Endothelial cell (in vitro differentiated cells): Measurements from ENCODE around the gene HSD3B7. TPM values are rescaled to one million over a fixed set of nuclear protein-coding genes. Genes with fewer than 3 reads are reported as not detected.
A peak's percentile ranks its signal among the peaks of the same experiment; 100 is the strongest.

Experiments used
- DNase-seq: peaks from one replicate; pipeline ENCODE4 v3.0.0; 2021; ENCODE audit warnings: low spot score
- H3K27ac Mint-ChIP-seq: one replicate; pipeline ENCODE4 v1.8.0; 2021; ENCODE audit warnings: mixed read lengths, inconsistent platforms; ENCODE audit not compliant: unreplicated experiment
- H3K27me3 Mint-ChIP-seq: one replicate; pipeline ENCODE4 v1.8.0; 2021; ENCODE audit warnings: mild to moderate bottlenecking, moderate library complexity, mixed read lengths, inconsistent platforms; ENCODE audit not compliant: unreplicated experiment
- H3K36me3 Mint-ChIP-seq: one replicate; pipeline ENCODE4 v1.8.0; 2021; ENCODE audit warnings: mild to moderate bottlenecking, low read depth, mixed read lengths, inconsistent platforms; ENCODE audit not compliant: unreplicated experiment
- H3K4me1 Mint-ChIP-seq: one replicate; pipeline ENCODE4 v1.8.0; 2021; ENCODE audit warnings: mild to moderate bottlenecking, mixed read lengths, inconsistent platforms; ENCODE audit not compliant: unreplicated experiment
- H3K4me3 Mint-ChIP-seq: one replicate; pipeline ENCODE4 v1.8.0; 2021; ENCODE audit warnings: mild to moderate bottlenecking, mixed read lengths, inconsistent platforms; ENCODE audit not compliant: unreplicated experiment
- H3K9me3 Mint-ChIP-seq: one replicate; pipeline ENCODE4 v1.8.0; 2021; ENCODE audit warnings: mixed read lengths, inconsistent platforms; ENCODE audit not compliant: unreplicated experiment
- total RNA-seq: library from RNA; stranded (reverse); fragmentation: NEBNext Ultra II Directional; extraction: Animal tissue kit (Norgen Biotek cat#: 25700); gene quantifications from one replicate; pipeline ENCODE4 v1.2.1, GENCODE V29; 2021; ENCODE audit not compliant: unreplicated experiment
- TF ChIP-seq, protein P1 (sequence below): fragments of 200-600 bp; sonication (generic); IDR thresholded peaks from one replicate; pipeline ENCODE4 v1.5.0; 2021; ENCODE audit warnings: antibody characterized with exemption; ENCODE audit not compliant: unreplicated experiment

Gene HSD3B7
- total RNA-seq, 1 donor from 2014 or later = 5.3 TPM

DNA sequence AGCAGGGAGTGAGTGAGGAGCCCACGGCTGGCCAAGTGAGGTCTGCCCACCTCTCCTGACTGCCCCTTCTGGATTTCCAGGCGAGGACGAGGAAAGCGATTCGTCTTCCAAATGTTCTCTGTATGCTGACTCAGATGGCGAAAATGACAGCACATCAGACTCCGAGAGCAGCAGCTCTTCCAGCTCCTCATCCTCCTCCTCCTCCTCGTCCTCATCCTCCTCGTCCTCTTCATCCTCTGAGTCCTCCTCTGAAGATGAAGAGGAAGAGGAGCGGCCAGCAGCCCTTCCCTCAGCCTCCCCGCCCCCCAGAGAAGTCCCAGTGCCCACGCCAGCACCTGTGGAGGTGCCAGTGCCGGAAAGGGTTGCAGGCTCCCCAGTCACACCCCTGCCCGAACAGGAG, 13.7 kb upstream of the HSD3B7 start:
- DNase-seq = no peak
- Mint-ChIP-seq H3K27ac (no peak overlapping the region), H3K9me3 (no peaks in the 10 kb centered on the region), H3K4me3 (no peak overlapping the region), H3K27me3 (peaks cover 21% of the 10 kb centered on the region), H3K36me3 (peaks cover 67% of the 10 kb centered on the region), H3K4me1 (no peaks in the 10 kb centered on the region)
- TF ChIP-seq, protein P1, sequence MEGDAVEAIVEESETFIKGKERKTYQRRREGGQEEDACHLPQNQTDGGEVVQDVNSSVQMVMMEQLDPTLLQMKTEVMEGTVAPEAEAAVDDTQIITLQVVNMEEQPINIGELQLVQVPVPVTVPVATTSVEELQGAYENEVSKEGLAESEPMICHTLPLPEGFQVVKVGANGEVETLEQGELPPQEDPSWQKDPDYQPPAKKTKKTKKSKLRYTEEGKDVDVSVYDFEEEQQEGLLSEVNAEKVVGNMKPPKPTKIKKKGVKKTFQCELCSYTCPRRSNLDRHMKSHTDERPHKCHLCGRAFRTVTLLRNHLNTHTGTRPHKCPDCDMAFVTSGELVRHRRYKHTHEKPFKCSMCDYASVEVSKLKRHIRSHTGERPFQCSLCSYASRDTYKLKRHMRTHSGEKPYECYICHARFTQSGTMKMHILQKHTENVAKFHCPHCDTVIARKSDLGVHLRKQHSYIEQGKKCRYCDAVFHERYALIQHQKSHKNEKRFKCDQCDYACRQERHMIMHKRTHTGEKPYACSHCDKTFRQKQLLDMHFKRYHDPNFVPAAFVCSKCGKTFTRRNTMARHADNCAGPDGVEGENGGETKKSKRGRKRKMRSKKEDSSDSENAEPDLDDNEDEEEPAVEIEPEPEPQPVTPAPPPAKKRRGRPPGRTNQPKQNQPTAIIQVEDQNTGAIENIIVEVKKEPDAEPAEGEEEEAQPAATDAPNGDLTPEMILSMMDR = no peak

DNA sequence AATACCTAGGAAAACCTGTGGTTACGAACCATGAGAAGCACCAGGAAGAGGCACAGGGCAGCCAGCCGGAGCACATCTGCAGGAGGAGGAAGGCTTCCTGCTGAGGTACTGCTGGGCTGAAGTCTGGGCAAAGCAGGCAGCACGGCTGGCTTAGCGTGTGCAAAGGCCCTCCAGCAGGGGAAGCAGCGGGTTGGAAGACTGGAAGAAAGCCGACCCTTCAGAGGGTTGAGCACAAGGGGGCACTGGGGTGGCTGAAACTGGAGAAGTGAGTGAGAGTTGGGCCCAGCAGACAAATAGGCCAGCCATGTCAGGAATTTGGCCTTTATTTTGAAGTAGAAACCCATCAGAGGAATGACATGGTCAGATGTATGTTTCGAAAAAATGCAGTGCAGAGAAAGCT, 12.1 kb upstream of the HSD3B7 start:
- Mint-ChIP-seq H3K9me3 (no peaks in the 10 kb centered on the region), H3K4me1 (no peaks in the 10 kb centered on the region), H3K27me3 (peaks cover 16% of the 10 kb centered on the region), H3K27ac (peak overlapping the region; percentile 7), H3K36me3 (peaks cover 64% of the 10 kb centered on the region), H3K4me3 (peak overlapping the region; percentile 16)
- DNase-seq = no peak
- TF ChIP-seq, protein P1 = no peak

DNA sequence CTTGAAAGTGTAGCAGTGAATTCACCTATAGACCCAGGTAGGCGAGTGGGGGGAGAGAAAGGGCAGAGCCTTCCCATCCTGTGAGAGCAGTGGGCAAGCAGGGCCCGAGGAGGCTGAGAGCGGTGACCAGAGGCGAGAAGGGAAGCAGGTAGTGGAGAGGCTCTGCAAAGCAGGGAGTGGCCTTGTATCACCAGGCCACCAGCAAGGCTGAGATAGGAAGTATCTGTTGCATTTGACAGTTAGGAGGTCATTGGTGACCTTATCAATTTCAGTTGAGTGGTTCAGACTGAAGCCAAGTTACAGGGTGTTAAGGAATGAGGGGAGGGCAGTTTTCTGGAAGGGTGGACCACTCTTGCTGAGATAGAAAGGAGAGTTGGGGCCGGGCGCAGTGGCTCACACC, 10.7 kb upstream of the HSD3B7 start:
- DNase-seq = no peak
- no peaks in the 10 kb centered on the region for H3K9me3 Mint-ChIP-seq
- H3K36me3 Mint-ChIP-seq = peaks cover 57% of the 10 kb centered on the region
- peak overlapping the region; percentile 21 for H3K4me3 Mint-ChIP-seq
- peak overlapping the region; percentile 0 for H3K27ac Mint-ChIP-seq
- peaks cover 17% of the 10 kb centered on the region for H3K27me3 Mint-ChIP-seq
- TF ChIP-seq, protein P1 = no peak
- no peaks in the 10 kb centered on the region for H3K4me1 Mint-ChIP-seq

DNA sequence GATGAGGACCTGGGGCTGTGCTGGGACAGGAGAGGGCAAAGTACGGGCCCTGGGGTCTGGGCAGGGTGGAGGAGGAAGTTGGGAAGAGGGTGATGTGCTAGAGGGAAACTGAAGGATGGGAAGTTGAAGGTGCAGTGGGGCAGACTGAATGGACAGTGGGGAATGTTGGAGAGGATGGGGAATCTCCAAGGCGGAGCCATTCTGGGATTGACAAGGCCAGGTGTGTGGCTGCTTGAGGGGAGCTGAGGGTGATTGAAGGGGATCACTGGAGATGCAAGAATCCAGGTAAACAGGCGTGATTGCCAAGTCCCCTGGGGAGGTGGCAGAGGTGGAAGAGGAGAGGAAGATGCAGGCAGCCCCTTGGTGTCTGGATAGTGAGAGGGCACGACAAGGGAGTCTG, 8.5 kb upstream of the HSD3B7 start:
- TF ChIP-seq, protein P1 = no peak
- H3K36me3 Mint-ChIP-seq = peaks cover 48% of the 10 kb centered on the region
- no peaks in the 10 kb centered on the region for H3K9me3 Mint-ChIP-seq
- H3K27me3 Mint-ChIP-seq = peaks cover 25% of the 10 kb centered on the region
- H3K4me3 Mint-ChIP-seq = no peak overlapping the region
- no peak for DNase-seq
- no peaks in the 10 kb centered on the region for H3K4me1 Mint-ChIP-seq
- no peak overlapping the region for H3K27ac Mint-ChIP-seq

DNA sequence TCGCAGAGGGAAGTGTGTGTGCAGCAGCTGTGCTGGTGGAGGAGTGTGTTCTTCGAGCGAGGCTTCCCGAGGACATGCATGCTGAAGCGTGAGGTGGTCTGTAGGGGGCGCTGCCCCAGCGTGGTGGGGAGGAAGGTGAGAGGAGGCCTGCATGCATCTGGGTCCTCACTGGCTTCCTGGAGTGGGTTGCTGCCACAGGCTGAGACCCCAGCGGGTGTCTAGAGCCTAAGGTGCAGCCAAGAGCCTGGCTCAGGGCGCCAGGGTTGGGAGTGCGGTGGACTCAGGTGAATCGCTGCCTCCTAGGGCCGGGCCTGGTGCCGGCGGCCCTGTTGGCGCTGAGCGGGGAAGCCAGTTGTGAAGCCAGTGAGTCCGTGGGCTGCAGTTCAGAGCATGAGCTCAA, 7.5 kb upstream of the HSD3B7 start:
- TF ChIP-seq, protein P1 = peak; percentile 65
- DNase-seq = peak; percentile 66

More for the DNA sequence above, 7.5 kb upstream of the HSD3B7 start:
- Mint-ChIP-seq H3K9me3 (no peaks in the 10 kb centered on the region), H3K36me3 (peaks cover 43% of the 10 kb centered on the region), H3K27me3 (peaks cover 30% of the 10 kb centered on the region), H3K4me1 (no peaks in the 10 kb centered on the region), H3K4me3 (peak overlapping the region; percentile 37), H3K27ac (peak overlapping the region; percentile 67)
